ACHN (cell line): ENCODE results near the gene FNDC3B.

Experiments
- DNase-seq: peaks from one replicate; pipeline ENCODE4 v3.0.0-alpha.2; 2015
- in situ Hi-C: cut with HindIII; loops from 2 replicates; pipeline ENCODE4 v1.10.0; 2017; ENCODE audit warnings: low sequenced_read_pairs, low pct_ligation_motif_present, low pct_unique_long_range_greater_than_20kb

FNDC3B gene

GRCh38 chr3:172311217-172311616 lies 271.8 kb downstream of the FNDC3B start:
- in situ Hi-C loops = no loop called here

GRCh38 chr3:172312001-172312400 lies 272.6 kb downstream of the FNDC3B start:
- in situ Hi-C loops = no loop called here
- DNase-seq = no peak

More at GRCh38 chr3:172311217-172311616, 271.8 kb downstream of the FNDC3B start:
- no peak for DNase-seq

- in situ Hi-C loops = no loop called here
- no peak for DNase-seq
These were observed 273.3 kb downstream of the FNDC3B start for GRCh38 chr3:172312711-172313110.

GRCh38 chr3:172313671-172314070 lies 274.3 kb downstream of the FNDC3B start:
- in situ Hi-C loops = no loop called here
- DNase-seq = no peak

GRCh38 chr3:172314591-172315160 lies 275.3 kb downstream of the FNDC3B start:
- in situ Hi-C loops = no loop called here
- DNase-seq = no peak

- in situ Hi-C loops = no loop called here
These were observed 276.2 kb downstream of the FNDC3B start for GRCh38 chr3:172315401-172316091.

GRCh38 chr3:172316758-172317157 lies 277.4 kb downstream of the FNDC3B start:
- in situ Hi-C loops = no loop called here

More at GRCh38 chr3:172315401-172316091, 276.2 kb downstream of the FNDC3B start:
- DNase-seq = peak; percentile 50

GRCh38 chr3:172317481-172317880 lies 278.1 kb downstream of the FNDC3B start:
- DNase-seq = no peak
- in situ Hi-C loops = no loop called here

More at GRCh38 chr3:172316758-172317157, 277.4 kb downstream of the FNDC3B start:
- no peak for DNase-seq

GRCh38 chr3:172317984-172318383 lies 278.6 kb downstream of the FNDC3B start:
- DNase-seq = peak; percentile 52
- in situ Hi-C loops = no loop called here

GRCh38 chr3:172319595-172319994 lies 280.2 kb downstream of the FNDC3B start:
- in situ Hi-C loops = no loop called here

GRCh38 chr3:172320468-172320867 lies 281.1 kb downstream of the FNDC3B start:
- in situ Hi-C loops = no loop called here
- no peak for DNase-seq

More at GRCh38 chr3:172319595-172319994, 280.2 kb downstream of the FNDC3B start:
- DNase-seq = no peak

- in situ Hi-C loops = no loop called here
- DNase-seq = no peak
These were observed 281.7 kb downstream of the FNDC3B start for GRCh38 chr3:172321035-172321434.

- no peak for DNase-seq
- in situ Hi-C loops = no loop called here
These were observed 284.7 kb downstream of the FNDC3B start for GRCh38 chr3:172323894-172324610.

GRCh38 chr3:172324611-172325203 lies 285.3 kb downstream of the FNDC3B start:
- DNase-seq = no peak
- in situ Hi-C loops = no loop called here

GRCh38 chr3:172325461-172325860 lies 286.1 kb downstream of the FNDC3B start:
- in situ Hi-C loops = no loop called here
- DNase-seq = no peak

- no peak for DNase-seq
- in situ Hi-C loops = no loop called here
These were observed 287.6 kb downstream of the FNDC3B start for GRCh38 chr3:172326993-172327392.

GRCh38 chr3:172328282-172328681 lies 288.9 kb downstream of the FNDC3B start:
- in situ Hi-C loops = no loop called here
- no peak for DNase-seq

- in situ Hi-C loops = no loop called here
- no peak for DNase-seq
These were observed 289.7 kb downstream of the FNDC3B start for GRCh38 chr3:172329070-172329469.

GRCh38 chr3:172330413-172330812 lies 291.0 kb downstream of the FNDC3B start:
- DNase-seq = no peak
- in situ Hi-C loops = no loop called here
